CD14-positive monocyte (primary cell): ENCODE results near the gene GABBR1. TPM values are rescaled to one million over a fixed set of nuclear protein-coding genes. Genes with fewer than 3 reads are reported as not detected.

ENCODE experiments used
- DNase-seq, 3 donors: peaks; one replicate each; pipeline ENCODE4 v3.0.0-alpha.2; 2011 to 2022
- H2AFZ ChIP-seq: 2 replicates; pipeline ENCODE4 v1.6.0; 2012; ENCODE audit warnings: mild to moderate bottlenecking, low read depth, low read length, inconsistent platforms; ENCODE audit not compliant: insufficient read depth, poor library complexity, severe bottlenecking
- H3K27ac ChIP-seq, 2 donors: 1 replicate in 1 of 2; 2 replicates in 1 of 2; pipeline ENCODE4 v1.5.1; 2012 to 2013; ENCODE audit warnings: low read length in 2 of 2, control low read depth in 1 of 2, inconsistent platforms in 1 of 2, low read depth in 1 of 2, mild to moderate bottlenecking in 1 of 2
- H3K27me3 ChIP-seq, 2 donors: one replicate each; pipeline versions ENCODE4 v1.6.0 to v1.6.1; 2011 to 2013; ENCODE audit warnings: low read length in 2 of 2; ENCODE audit not compliant: control insufficient read depth in 2 of 2, insufficient read depth in 2 of 2
- H3K36me3 ChIP-seq, 2 donors: replicated peaks in 1 of 2; 1 replicate in 1 of 2; 2 replicates in 1 of 2; pipeline versions ENCODE4 v1.5.1 to v1.6.1; 2012 to 2013; ENCODE audit warnings: low read length in 2 of 2, control low read depth in 1 of 2, inconsistent platforms in 1 of 2, mild to moderate bottlenecking in 1 of 2; ENCODE audit not compliant: insufficient read depth in 2 of 2, control insufficient read depth in 1 of 2
- H3K4me1 ChIP-seq, 2 donors: 1 replicate in 1 of 2; 2 replicates in 1 of 2; pipeline versions ENCODE4 v1.5.1 to v1.6.1; 2012 to 2013; ENCODE audit warnings: low read length in 2 of 2, control low read depth in 1 of 2, inconsistent platforms in 1 of 2, mild to moderate bottlenecking in 1 of 2, moderate library complexity in 1 of 2; ENCODE audit not compliant: insufficient read depth in 2 of 2, control insufficient read depth in 1 of 2
- H3K4me2 ChIP-seq: replicated peaks from 2 replicates; pipeline ENCODE3; 2012; ENCODE audit warnings: low read length, moderate library complexity, mild to moderate bottlenecking; ENCODE audit not compliant: poor library complexity, severe bottlenecking; ENCODE audit errors: extremely low read depth
- H3K4me3 ChIP-seq, 3 experiments: fragments of 200-600 bp in 1 of 3; sonication (generic) in 1 of 3; replicated peaks in 1 of 3; 1 replicate in 2 of 3; 2 replicates in 1 of 3; pipeline ENCODE4 v1.5.1; 2011 to 2013; ENCODE audit warnings: low read length in 3 of 3, mild to moderate bottlenecking in 3 of 3, control low read depth in 2 of 3, low read depth in 2 of 3, inconsistent platforms in 1 of 3, moderate library complexity in 1 of 3
- H3K79me2 ChIP-seq: 2 replicates; pipeline ENCODE4 v1.6.0; 2012; ENCODE audit warnings: mild to moderate bottlenecking, control low read depth, inconsistent platforms, low read length, moderate library complexity; ENCODE audit not compliant: insufficient read depth
- H3K9ac ChIP-seq: 2 replicates; pipeline ENCODE4 v1.6.0; 2017; ENCODE audit warnings: low read length, mild to moderate bottlenecking; ENCODE audit not compliant: insufficient read depth, poor library complexity, severe bottlenecking
- H3K9me3 ChIP-seq, 2 donors: replicated peaks in 1 of 2; 1 replicate in 1 of 2; 2 replicates in 1 of 2; pipeline versions ENCODE4 v1.5.1 to v1.6.1; 2012 to 2013; ENCODE audit warnings: low read length in 2 of 2, control low read depth in 1 of 2; ENCODE audit not compliant: control insufficient read depth in 1 of 2, insufficient read depth in 1 of 2
- H4K20me1 ChIP-seq: 2 replicates; pipeline ENCODE4 v1.6.0; 2012; ENCODE audit warnings: mild to moderate bottlenecking, low read length, control low read depth, moderate library complexity; ENCODE audit not compliant: insufficient read depth
- H3K27ac Mint-ChIP-seq, 7 donors: one replicate each; pipeline ENCODE4 v1.8.0; 2020; ENCODE audit warnings: mild to moderate bottlenecking in 7 of 7, mixed read lengths in 7 of 7, moderate library complexity in 6 of 7, inconsistent platforms in 2 of 7
- H3K27me3 Mint-ChIP-seq, 3 donors: one replicate each; pipeline ENCODE4 v1.8.0; 2021 to 2022; ENCODE audit warnings: low read depth in 3 of 3, mild to moderate bottlenecking in 3 of 3, mixed read lengths in 3 of 3, moderate library complexity in 3 of 3, inconsistent platforms in 1 of 3
- H3K36me3 Mint-ChIP-seq, 2 donors: one replicate each; pipeline ENCODE4 v1.8.0; 2020; ENCODE audit warnings: mixed read lengths in 2 of 2, inconsistent platforms in 1 of 2, mild to moderate bottlenecking in 1 of 2
- H3K4me1 Mint-ChIP-seq: one replicate; pipeline ENCODE4 v1.8.0; 2020; ENCODE audit warnings: mild to moderate bottlenecking, mixed read lengths
- H3K4me3 Mint-ChIP-seq, 2 donors: one replicate each; pipeline ENCODE4 v1.8.0; 2020; ENCODE audit warnings: mild to moderate bottlenecking in 2 of 2, mixed read lengths in 2 of 2, moderate library complexity in 1 of 2
- H3K9me3 Mint-ChIP-seq, 7 donors: one replicate each; pipeline ENCODE4 v1.8.0; 2020 to 2022; ENCODE audit warnings: mixed read lengths in 7 of 7, mild to moderate bottlenecking in 6 of 7, moderate library complexity in 6 of 7, inconsistent platforms in 2 of 7
- CTCF ChIP-seq: fragments of 200-600 bp; IDR thresholded peaks from one replicate; pipeline ENCODE4 v1.8.0; 2022; ENCODE audit warnings: antibody characterized with exemption, mild to moderate bottlenecking
- WGBS: methylation state at CpG from one replicate; pipeline ENCODE4 v1.1.5; 2013; ENCODE audit warnings: missing lambda C conversion rate; ENCODE audit not compliant: insufficient coverage; 5-methylcytosine and 5-hydroxymethylcytosine counted together
- intact Hi-C, 2 donors: fragments of 100-400 bp; cut with micrococcal nuclease; formaldehyde crosslinking; loops; one replicate each; pipeline versions ENCODE4 v1.15.0 to v1.15.1; 2023
- polyA plus RNA-seq, 3 donors: library from polyadenylated mRNA; depleted of rRNA in 1 of 3; unstranded in 2 of 3; stranded (reverse) in 1 of 3; fragments of 300-500 nt in 2 of 3; fragments of >200 nt in 1 of 3; fragmentation: Illumina TruSeq in 2 of 3; gene quantifications; 1 replicate in 2 of 3; 2 replicates in 1 of 3; pipeline ENCODE4 v1.2.3, GENCODE V29; 2012 to 2021

GABBR1 gene
- polyA plus RNA-seq, 3 donors: 0.91 to 228 (median 1.8) TPM

DNA sequence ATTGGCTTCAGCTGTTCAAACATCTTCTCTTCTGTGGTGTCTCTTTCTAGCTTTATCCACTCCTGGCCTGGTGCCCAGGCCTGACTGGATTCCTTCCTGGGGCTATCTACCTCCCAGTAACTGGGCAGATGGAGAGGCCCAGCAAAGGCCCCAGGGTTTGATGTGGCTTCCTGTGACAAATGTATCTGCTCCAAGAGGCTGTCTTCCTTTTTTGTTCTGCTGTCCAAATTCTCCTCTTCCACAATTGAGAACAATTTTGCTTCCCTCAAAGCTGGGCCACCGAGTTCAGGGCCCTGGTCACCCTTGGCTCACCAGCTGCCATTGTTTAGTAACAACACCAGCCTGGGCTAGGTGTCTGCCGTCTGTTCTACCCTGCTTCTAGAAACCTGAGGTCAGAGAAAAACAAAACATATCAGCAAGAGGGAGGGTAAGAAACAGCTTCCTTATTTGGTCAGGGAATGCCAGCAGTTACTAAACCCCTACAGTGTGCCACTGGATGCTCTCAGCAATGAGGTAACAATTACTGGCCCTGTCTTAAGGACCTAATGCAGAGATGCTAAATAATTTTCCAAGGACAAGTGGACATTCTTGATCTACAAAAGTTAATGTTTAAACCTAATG is 44.1 kb upstream of the GABBR1 start:
- Histone ChIP-seq H3K4me2 (no peak overlapping the region), H3K9ac (no peak overlapping the region), H3K27me3 (no peaks in the 10 kb centered on the region), H3K4me3 (no peak overlapping the region), H3K9me3 (peaks cover 0 to 7% of the 10 kb centered on the region in 2 donors), H4K20me1 (no peaks in the 10 kb centered on the region), H3K4me1 (no peaks in the 10 kb centered on the region), H2AFZ (peak overlapping the region; percentile 36), H3K27ac (no peak overlapping the region), H3K79me2 (no peaks in the 10 kb centered on the region), H3K36me3 (no peaks in the 10 kb centered on the region)
- DNase-seq: no peak
- peaks cover 10% of the 10 kb centered on the region for H3K4me1 Mint-ChIP-seq
- peaks cover 8 to 16% (median 12%) of the 10 kb centered on the region in 3 donors for H3K27me3 Mint-ChIP-seq
- peaks cover 0 to 8% (median 5%) of the 10 kb centered on the region in 7 donors for H3K9me3 Mint-ChIP-seq
- intact Hi-C loops: no loop called here
- TF ChIP-seq CTCF: no peak
- H3K27ac Mint-ChIP-seq: peak overlapping the region in 3 of 7 donors; percentile 42 to 72 (median 66)
- H3K4me3 Mint-ChIP-seq: no peak overlapping the region
- 8% methylated on average over 1 of the region's 2 CpGs for WGBS
- no peaks in the 10 kb centered on the region for H3K36me3 Mint-ChIP-seq

DNA sequence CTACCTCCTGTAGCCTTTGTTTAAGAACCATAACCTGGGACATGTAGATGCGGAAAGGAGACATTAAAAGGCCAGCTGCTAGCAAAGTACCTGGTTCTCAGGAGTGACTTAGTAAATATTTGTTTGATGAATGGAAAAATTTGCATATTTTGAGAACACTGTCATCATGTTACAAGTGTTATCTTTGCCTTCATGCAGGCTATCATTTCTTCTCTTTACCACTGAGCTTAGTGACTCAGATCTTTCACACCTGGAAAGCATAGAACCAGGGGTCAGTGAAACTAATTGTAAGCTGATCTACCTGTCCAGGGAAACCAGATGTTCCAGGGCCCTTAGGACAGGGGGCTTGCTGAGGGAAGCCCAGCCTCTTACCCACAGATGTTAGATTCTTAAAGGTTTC is 42.6 kb upstream of the GABBR1 start:
- Histone ChIP-seq H3K4me2 (no peak overlapping the region), H3K9me3 (peaks cover 0 to 5% of the 10 kb centered on the region in 2 donors), H3K36me3 (no peaks in the 10 kb centered on the region), H3K4me1 (no peaks in the 10 kb centered on the region), H2AFZ (no peak overlapping the region), H3K27me3 (no peaks in the 10 kb centered on the region), H3K4me3 (no peak overlapping the region), H3K79me2 (no peaks in the 10 kb centered on the region), H3K27ac (no peak overlapping the region), H3K9ac (no peak overlapping the region), H4K20me1 (no peaks in the 10 kb centered on the region)
- peaks cover 10% of the 10 kb centered on the region for H3K4me1 Mint-ChIP-seq
- 100% methylated on average over 1 of the region's 1 CpG for WGBS
- no peak overlapping the region for H3K27ac Mint-ChIP-seq
- peaks cover 8 to 21% (median 11%) of the 10 kb centered on the region in 3 donors for H3K27me3 Mint-ChIP-seq
- H3K36me3 Mint-ChIP-seq: no peaks in the 10 kb centered on the region
- no peak overlapping the region for H3K4me3 Mint-ChIP-seq
- DNase-seq: no peak
- intact Hi-C loops: no loop called here
- no peak for TF ChIP-seq CTCF
- peaks cover 0 to 5% (median 1%) of the 10 kb centered on the region in 7 donors for H3K9me3 Mint-ChIP-seq
